GM19238 (cell line): ENCODE measurements around the gene CDKAL1.
"Not testable (repeated sequence)": the region's sequence is repeated elsewhere in the genome, so short reads cannot be mapped to it uniquely, and the experiment has no call there.

Experiments used
- DNase-seq: peaks from one replicate; pipeline ENCODE4 v3.0.0; 2011; ENCODE audit warnings: low spot score; ENCODE audit not compliant: insufficient read length

Gene CDKAL1

GRCh38 chr6:21195301-21195700 is 661.0 kb downstream of the CDKAL1 start:
- not testable (repeated sequence) for DNase-seq

- no peak for DNase-seq
Measured at GRCh38 chr6:21198032-21198640, 663.9 kb downstream of the CDKAL1 start.

GRCh38 chr6:21199262-21199661 is 665.0 kb downstream of the CDKAL1 start:
- no peak for DNase-seq

DNA sequence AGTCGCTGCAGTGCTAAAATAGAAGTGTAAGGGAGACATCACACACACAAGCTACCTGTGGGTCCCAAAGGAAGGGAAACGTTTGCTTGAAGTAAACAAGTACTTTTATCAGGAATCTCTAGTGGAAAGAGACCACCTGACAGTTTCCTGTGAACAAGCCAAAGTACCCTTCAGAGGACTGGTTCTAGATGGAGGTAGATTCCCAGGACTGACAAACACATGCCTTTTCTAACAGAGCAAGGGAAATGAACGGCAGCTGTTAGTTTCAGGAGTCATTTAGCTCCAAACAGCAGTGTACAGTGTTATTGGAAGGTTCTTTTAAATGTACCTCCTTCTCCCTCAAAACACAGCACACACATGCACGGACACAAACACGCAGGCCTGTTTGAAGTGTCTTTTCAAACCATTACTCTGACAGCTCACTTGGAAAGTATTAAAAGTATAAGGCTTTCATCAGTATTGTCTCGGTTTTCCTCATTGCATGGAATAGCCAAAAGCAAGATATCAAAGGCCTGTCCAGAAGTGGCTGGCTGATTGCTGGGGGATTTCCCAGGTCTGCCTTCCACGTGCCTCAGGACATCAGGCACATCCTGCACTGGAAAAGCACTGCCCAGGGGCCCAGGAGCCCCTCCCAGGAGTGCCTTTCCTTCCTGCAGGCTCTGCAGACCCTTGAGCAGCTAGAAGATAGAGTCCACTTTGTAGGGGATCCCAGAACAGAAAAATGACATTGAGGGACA is 666.0 kb downstream of the CDKAL1 start:
- no peak for DNase-seq

DNA sequence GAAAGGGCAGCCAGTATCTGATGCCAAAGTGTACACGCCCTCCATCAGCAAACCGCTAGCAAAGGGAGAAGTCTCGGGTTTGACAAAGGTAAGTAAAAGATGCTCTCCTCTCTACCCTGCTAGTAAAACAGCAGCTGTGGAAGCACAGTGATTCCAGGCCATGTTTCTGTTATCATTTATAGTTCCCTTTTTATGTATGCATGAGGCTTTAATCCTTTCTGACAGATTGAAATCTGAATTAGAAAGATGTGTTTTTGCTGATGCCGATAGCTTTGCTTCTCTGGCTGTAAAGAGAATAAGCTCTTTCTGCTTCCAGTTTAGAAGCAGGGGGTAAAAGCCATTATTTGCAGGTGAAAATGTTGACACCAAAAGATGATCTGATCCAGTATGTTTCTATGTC is 666.9 kb downstream of the CDKAL1 start:
- no peak for DNase-seq

GRCh38 chr6:21201637-21202350 is 667.5 kb downstream of the CDKAL1 start:
- no peak for DNase-seq

DNA sequence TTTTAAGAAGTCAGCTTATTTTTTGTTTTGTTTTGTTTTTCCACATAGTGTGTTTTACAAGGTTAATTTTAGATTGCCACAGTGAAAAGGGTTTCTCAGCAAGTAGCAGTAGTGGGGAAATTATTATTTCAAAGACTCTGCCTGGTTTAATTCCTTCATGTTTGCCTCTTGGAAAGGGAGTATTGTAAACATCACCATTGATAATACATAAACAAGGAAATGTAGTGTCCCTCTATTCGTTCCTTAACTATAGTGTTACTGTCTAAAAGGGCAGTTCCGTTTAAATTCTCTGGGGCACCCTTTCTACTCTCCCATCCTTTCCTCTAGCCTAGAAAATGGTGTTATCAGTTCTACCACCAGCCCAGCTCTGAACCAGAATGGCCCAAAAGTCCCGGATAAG is 668.3 kb downstream of the CDKAL1 start:
- no peak for DNase-seq

- no peak for DNase-seq
Measured at GRCh38 chr6:21204951-21205350, 670.7 kb downstream of the CDKAL1 start.

- DNase-seq, result no peak
Measured at GRCh38 chr6:21208081-21208795, 674.0 kb downstream of the CDKAL1 start.

DNA sequence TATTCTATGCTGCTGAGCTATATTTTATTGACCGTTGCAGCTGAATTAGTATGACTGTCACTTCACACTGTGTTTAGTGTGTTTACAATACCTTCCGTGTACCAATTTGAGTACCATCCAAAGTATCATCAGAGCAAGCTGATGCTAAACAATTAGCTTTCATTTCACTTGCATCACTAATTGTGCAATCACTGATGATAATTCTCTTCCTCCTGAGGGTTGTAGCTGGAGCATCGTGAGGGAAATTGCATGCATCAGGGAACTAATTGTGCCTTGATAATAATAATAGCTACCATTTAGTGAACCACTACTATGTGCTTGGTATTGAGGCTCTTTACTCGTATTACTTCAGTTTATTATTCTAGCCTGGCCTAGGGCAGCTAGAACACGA is 674.5 kb downstream of the CDKAL1 start:
- DNase-seq, result no peak

- DNase-seq, result no peak
Measured at GRCh38 chr6:21213492-21213891, 679.2 kb downstream of the CDKAL1 start.

GRCh38 chr6:21214738-21215448 is 680.6 kb downstream of the CDKAL1 start:
- DNase-seq, result no peak

- DNase-seq, result no peak
Measured at GRCh38 chr6:21219241-21219640, 685.0 kb downstream of the CDKAL1 start.

GRCh38 chr6:21219856-21220255 is 685.6 kb downstream of the CDKAL1 start:
- DNase-seq, result no peak

DNA sequence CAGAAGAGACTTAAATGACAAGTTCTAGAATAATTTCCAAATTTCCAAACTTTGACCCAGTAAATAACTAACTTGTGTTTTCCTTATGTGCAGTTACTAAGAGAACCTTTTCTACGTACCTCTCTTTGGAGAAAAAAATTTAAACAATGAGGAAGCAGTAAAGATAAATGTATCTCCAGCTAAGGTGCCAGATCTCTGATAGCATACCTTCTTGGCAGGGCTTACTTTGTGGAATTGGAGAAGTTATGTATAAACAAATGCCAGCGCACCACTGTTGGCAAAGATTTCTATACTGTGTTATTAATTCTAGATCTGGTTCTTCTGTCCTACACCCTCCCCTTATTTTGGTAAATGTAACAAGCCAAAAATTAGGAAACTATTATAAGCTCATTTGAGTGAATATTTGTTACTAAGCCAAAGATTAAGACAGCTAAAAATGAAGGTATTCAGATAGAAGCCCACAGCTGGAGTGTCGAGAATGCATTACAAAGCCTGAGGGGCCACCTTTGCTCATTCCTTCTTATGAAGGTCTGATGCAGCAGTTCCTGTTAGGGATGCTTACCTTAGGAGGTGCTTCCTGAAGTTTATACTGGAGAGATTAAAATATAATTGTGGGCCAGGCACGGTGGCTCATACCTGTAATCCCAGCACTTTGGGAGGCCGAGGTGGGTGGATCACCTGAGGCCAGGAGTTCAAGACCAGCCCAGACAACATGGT is 686.2 kb downstream of the CDKAL1 start:
- DNase-seq, result no peak

DNA sequence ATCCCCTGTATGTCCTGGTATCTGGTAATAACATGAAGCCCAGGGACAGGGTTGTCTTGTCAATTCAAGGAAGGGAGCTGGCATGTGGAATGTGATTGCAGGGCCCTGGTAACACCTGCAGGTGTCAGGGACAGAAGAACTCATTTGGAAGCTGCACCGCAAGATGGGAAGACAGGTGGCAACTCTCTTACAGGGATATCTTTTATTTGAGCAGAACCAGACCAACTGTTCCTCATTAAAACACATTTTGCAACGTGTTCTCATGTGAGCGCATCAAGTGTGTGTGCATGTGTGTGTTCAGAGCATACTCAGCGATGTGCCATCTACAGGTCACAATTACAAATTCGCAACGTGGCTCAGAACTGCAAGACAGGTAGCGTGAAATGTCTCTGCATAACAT is 688.4 kb downstream of the CDKAL1 start:
- DNase-seq, result no peak

GRCh38 chr6:21225912-21226311 is 691.7 kb downstream of the CDKAL1 start:
- no peak for DNase-seq

GRCh38 chr6:21227486-21227885 is 693.2 kb downstream of the CDKAL1 start:
- no peak for DNase-seq

- DNase-seq, result no peak
Measured at GRCh38 chr6:21228411-21228810, 694.2 kb downstream of the CDKAL1 start.

GRCh38 chr6:21228876-21229460 is 694.7 kb downstream of the CDKAL1 start:
- DNase-seq, result no peak
